Fibroblast of skin of abdomen (primary cell): Measurements from ENCODE around the gene GIT1.
A peak's percentile ranks its signal among the peaks of the same experiment; 100 is the strongest.

Source experiments
- DNase-seq: peaks from one replicate; pipeline ENCODE4 v3.0.0-alpha.2; 2013

GIT1 gene

GRCh38 chr17:29579866-29580771 lies 9.3 kb downstream of the GIT1 start:
- peak; percentile 77 for DNase-seq

- DNase-seq: no peak
Measured at GRCh38 chr17:29578626-29579485, 10.6 kb downstream of the GIT1 start.

GRCh38 chr17:29577385-29578211 lies 11.8 kb downstream of the GIT1 start:
- no peak for DNase-seq

- no peak for DNase-seq
Measured at GRCh38 chr17:29577001-29577370, 12.5 kb downstream of the GIT1 start.

- DNase-seq: no peak
Measured at GRCh38 chr17:29576214-29577000, 13.0 kb downstream of the GIT1 start.

GRCh38 chr17:29575511-29576213 lies 13.8 kb downstream of the GIT1 start:
- no peak for DNase-seq

GRCh38 chr17:29574732-29575510 lies 14.5 kb downstream of the GIT1 start:
- no peak for DNase-seq

GRCh38 chr17:29573871-29574731 lies 15.3 kb downstream of the GIT1 start:
- no peak for DNase-seq

- DNase-seq: no peak
Measured at GRCh38 chr17:29573558-29573869, 15.9 kb downstream of the GIT1 start.

- DNase-seq: peak; percentile 54
Measured at GRCh38 chr17:29572691-29573557, 16.5 kb downstream of the GIT1 start.

- DNase-seq: no peak
Measured at GRCh38 chr17:29571883-29572681, 17.4 kb downstream of the GIT1 start.

- no peak for DNase-seq
Measured at GRCh38 chr17:29571486-29571882, 18.0 kb downstream of the GIT1 start.

GRCh38 chr17:29570521-29570920 lies 18.9 kb downstream of the GIT1 start:
- no peak for DNase-seq

- DNase-seq: no peak
Measured at GRCh38 chr17:29569245-29569950, 20.1 kb downstream of the GIT1 start.

- DNase-seq: peak; percentile 86
Measured at GRCh38 chr17:29568331-29569244, 20.9 kb downstream of the GIT1 start, which contains the start of gene TP53I13. TP53I13 (plus strand) TSS chr17:29568701; CDS start chr17:29568759, 58 bp downstream.
